GM21619 (cell line): Measurements from ENCODE around the gene PSPC1.
"Not testable (repeated sequence)": the region's sequence is repeated elsewhere in the genome, so short reads cannot be mapped to it uniquely, and the experiment has no call there.

Source experiments
- ATAC-seq: cut with Tn5 transposase; IDR thresholded peaks from one replicate; pipeline ENCODE4 v1.9.1; 2021; ENCODE audit not compliant: unreplicated experiment

Gene PSPC1

DNA sequence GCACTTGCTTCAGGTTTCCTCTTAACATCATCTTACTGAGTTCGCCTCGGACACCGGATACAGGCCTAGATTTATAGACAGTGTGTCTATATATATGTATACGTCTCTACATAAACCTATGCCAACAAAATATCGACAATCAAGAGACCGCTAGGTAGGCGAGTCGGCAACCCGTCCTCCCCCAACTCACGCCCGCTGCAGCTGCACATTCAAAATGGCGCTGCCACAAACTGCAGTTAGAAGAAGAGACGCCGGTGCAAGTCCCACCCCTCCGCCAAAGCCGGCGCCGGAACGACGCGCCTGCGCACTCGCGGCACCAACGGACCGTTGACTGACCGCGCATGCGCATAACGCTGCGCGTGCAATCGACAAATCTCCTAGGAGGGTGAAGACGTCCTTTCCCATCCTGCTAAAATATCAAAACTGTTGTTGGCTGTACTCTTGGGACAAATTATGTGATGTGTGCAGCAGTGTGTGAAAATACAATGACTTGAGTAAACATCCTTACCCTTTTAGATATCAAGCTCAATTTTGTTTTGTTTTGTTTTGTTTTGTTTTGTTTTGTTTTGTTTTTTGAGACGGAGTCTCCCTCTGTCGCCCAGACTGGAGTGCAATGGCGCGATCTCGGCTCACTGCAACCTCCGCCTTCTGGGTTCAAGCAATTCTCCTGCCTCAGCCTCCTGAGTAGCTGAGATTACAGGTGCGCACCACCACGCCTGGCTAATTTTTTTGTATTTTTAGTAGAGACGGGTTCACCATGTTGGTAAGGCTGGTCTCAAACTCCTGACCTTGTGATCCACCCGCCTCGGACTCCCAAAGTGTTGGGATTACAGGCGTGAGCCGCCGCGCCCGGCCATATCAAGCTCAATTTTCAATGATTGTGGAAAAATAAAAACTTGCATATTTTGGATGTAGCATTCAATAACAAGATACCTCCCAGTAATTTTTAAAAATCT, at the start of gene PSPC1:
Gene PSPC1, minus strand, starts transcription at position 219 of the 956 bp plus-strand sequence. Its CDS starts 188 bp downstream, at position 31.
- peak; percentile 87 for ATAC-seq

DNA sequence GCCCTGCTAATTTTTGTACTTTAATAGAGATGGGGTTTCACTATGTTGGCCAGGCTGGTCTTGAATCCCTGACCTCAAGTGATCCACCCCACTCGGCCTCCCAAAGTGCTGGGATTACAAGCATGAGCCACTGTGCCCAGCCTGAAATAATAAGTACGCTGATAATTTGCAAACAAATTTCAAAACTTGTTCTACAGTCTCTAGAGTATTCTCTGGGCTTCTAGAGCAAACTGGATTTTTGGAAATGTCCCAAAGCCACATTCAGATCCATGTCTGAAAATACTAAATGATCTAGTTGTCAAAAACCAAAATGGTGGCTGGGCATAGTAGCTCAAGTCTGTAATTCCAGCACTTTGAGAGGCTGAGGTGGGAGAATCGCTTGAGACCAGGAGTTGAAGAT, 39.9 kb upstream of the PSPC1 start:
- no peak for ATAC-seq

GRCh38 chr13:19818223-19818842, 35.6 kb upstream of the PSPC1 start:
- no peak for ATAC-seq

DNA sequence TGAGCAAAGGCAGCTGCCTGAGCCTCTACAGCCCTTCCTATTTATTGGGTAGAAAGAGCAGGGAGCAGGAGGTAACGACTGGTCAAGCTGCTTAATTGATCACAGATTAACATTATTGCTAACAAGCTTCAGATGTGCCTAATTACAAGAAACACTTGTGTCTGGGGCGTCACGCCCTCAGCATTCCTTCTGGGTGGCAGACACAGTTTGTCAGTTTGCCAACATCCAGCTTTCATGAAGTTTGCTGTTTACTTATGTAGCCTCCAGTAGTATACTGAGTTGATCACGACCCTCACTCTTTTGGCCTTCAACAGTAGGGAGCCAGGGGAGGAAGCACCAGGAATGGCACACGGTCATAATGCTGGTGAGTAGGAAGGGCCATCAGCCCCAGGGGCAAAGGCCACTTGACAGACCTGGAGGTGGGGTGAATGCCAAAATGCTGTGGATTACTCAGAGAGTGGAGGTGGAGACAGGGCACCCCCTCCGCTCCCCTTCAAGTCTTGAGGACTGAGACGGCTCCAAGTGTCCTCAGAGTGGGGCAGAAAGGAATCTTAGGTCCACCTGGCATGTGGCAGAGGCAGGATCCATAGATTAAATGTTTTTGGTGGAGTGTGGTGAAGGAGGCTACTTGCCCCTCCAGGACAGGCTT, 34.9 kb upstream of the PSPC1 start:
- no peak for ATAC-seq

DNA sequence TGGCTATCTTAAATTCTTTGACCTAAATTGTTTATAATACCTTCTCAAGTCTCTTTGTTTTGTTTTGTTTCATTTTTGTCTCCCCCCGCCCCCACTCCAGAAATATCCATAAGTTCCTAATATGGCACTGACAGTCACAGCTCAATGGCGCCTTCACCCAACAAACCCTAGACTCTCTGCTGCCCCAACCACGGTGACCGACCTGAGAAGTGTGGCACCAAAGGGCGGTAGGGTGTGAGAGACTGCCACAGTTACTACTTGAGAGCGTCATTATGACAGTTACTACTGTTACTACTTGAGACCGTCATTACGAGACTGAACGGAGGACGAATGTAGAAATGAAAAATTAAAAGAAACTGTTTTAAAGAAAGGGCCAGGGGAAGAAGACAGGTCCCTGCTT, 34.4 kb upstream of the PSPC1 start:
- no peak for ATAC-seq

DNA sequence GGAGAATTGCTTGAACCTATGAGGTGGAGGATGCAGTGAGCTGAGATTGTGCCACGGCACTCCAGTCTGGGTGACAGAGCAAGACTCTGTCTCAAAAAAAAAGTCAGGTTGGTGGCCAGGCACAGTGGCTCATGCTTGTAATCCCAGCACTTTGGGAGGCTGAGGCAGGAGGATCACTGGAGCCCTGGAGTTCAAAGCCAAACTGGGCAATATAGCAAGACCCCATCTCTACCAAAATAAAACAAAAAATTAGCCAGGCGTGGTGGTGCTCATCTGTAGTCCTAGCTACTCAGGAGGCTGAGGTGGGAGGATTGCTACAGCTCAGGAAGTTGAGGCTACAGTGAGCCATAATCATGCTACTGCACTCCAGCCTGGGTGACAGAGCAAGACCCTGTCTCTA, 33.1 kb upstream of the PSPC1 start:
- ATAC-seq, result not testable (repeated sequence)

GRCh38 chr13:19810996-19811881, 28.5 kb upstream of the PSPC1 start:
- ATAC-seq, result no peak

DNA sequence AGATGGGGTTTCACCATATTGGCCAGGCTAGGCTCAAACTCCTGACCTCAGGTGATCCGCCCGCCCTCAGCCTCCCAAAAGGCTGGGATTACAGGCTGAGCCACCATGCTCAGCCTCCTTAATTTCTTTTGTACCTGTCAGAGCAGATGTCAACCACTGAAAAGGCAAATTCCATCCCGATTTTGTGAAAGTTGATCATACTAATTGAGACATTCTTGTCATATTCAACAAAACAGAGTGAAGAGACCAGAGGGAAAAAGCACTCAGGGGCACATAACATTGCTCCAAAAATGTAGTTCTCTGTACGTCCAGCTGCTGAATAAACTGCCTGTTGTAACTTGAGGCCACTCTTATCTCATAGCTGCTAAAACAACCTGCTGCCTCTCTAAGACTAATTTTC, 27.4 kb upstream of the PSPC1 start:
- ATAC-seq, result no peak

GRCh38 chr13:19805765-19806164, 23.0 kb upstream of the PSPC1 start:
- no peak for ATAC-seq

- ATAC-seq, result no peak
These were observed 13.2 kb upstream of the PSPC1 start for GRCh38 chr13:19795956-19796355.

- ATAC-seq, result no peak
These were observed 11.9 kb upstream of the PSPC1 start for GRCh38 chr13:19794631-19795030.

DNA sequence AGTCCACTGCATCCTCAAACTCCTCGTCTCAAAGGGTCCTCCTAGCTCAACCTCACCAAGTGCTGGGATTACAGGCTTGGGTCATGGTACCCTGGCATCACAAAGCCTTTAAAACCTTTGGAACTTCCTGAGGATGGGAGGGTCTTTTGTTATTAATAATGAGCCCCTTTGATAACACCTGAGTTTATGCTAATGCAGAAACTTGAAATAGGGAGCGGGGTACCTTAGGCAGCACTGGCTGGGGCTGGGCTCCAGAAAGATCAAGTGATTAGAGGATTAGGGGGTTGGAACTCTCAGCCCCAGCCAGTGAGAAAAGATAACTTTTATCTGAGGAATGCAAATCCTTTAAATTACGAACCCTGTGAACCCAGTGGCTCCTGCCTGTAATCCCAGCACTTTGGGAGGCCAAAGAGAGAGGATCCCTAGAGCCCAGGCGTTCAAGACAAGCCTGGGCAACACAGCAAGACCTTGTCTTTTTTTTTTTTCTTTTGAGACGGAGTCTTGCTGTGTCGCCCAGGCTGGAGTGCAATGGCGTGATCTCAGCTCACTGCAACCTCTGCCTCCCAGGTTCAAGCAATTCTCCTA, 9.3 kb upstream of the PSPC1 start:
- ATAC-seq, result no peak

- ATAC-seq, result peak; percentile 35
These were observed 557 bp downstream of the PSPC1 start for GRCh38 chr13:19782049-19782726.

DNA sequence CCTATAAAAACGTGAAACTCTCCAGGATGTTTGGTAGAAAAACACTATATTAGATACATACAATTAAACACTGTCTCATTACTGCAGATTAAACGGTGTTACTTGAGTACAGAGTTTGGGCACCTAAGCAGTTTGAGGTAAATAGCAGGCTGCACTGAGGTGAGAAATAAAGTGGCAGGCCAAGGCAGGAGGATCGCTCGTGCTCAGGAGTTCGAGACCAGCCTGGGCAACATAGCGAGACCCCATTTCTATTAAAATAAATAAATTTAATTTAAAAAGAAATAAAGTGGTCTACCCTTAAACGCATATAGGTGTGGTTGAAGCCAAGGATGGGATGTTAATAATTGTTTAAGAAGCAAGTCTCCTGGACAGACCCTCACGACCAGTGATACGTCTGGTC, 1.2 kb downstream of the PSPC1 start:
- no peak for ATAC-seq

DNA sequence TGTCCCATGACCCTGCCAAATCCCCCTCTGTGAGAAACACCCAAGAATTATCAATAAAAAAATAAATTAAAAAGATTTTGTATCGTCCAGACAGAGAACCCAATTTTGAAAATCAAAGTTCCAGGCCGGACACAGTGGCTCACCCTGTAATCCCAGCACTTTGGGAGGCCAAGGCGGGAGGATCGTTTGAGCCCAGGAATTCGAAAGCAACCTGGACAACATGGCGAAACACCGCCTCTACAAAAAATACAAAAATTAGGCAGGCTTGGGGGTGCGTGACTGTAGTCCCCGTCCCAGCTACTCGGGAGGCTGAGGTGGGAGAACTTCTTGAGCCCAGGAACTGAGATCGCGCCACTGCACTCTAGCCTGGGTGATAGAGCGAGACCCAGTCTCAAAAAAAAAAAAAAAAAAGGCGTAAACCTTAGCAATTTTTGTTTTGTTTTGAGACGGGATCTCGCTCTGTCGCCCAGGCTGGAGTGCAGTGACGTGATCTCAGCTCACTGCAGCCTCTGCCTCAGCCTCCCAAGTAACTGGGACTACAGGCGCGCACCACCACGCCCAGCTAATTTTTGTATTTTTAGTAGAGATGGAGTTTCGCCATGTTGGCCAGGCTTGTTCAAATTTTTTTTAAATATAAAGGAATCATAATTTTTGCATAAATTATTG, 1.9 kb downstream of the PSPC1 start:
- ATAC-seq, result not testable (repeated sequence)

GRCh38 chr13:19772306-19772705, 10.4 kb downstream of the PSPC1 start:
- ATAC-seq, result no peak

DNA sequence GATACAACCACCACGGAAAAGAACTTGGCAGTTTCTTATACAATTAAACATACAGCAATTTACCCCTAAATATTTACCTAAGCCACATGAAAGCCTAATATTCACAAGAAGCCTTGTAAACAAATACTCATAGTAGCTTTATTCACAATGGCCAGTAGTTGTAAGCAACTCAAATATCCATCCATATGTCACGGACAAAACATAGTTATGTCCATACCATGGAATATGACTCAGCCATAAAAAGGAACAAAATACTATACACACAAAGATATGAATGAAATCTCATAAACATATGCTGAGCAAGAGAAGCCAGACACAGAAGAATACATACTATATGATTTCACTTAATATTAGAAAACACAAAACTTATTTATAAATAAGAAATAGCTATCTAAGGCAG, 12.9 kb downstream of the PSPC1 start:
- no peak for ATAC-seq

GRCh38 chr13:19767966-19768365, 14.8 kb downstream of the PSPC1 start:
- ATAC-seq, result no peak

DNA sequence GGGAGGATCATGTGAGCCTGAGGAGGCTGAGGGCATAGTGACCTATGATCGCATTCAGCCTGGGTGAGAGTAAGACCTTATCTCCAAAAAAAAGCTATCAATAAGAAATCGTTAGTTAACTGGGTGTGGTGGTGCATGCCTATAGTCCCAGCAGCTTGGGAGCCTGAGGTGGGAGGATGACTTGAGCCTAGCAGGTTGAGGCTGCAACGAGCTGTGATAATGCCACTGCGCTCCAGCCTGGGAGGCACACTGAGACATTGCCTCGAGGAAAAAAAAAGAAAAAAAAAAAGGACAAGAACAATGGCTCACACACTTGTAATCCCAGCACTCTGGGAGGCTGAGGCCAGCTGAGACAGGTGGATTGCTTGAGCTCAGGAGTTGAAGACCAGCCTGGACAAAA, 16.2 kb downstream of the PSPC1 start:
- no peak for ATAC-seq
